Measurements from ENCODE around the gene CORO1C. TPM values are rescaled to one million over a fixed set of nuclear protein-coding genes. Genes with fewer than 3 reads are reported as not detected.

Gene CORO1C
- total and polyA plus RNA-seq, 9 of the 15 experiments (the other 6 are each of a cell fraction or from before 2014, with no cell fraction given) = 55.2 to 280 (median 150) TPM

GRCh38 chr12:108599541-108599940, 131.8 kb downstream of the CORO1C start:
- Histone ChIP-seq H3K4me2 (ENCODE audit: insufficient read depth, low read length) (no peak overlapping the region), H3K36me3 (ENCODE audit: control insufficient read depth, insufficient read depth, low read length) (no peaks in the 10 kb centered on the region), H2AFZ (ENCODE audit: low read depth, low read length) (no peak overlapping the region), H3K27me3 (ENCODE audit: control insufficient read depth in 2 of 2, insufficient read depth in 2 of 2, low read length in 2 of 2) (no peaks in the 10 kb centered on the region), H3K9me1 (ENCODE audit: control insufficient read depth, insufficient read depth, low read length) (peaks cover 6% of the 10 kb centered on the region), H3K79me2 (ENCODE audit: control insufficient read depth, insufficient read depth, low read length) (no peaks in the 10 kb centered on the region), H4K20me1 (replicated peaks; ENCODE audit: control insufficient read depth, insufficient read depth, low read length) (peaks cover 6% of the 10 kb centered on the region; the same call in 1 of the 2 replicates), H3K4me3 (no peak overlapping the region), H3K9ac (ENCODE audit: insufficient read depth in 1 of 2, low read depth in 2 of 2, low read length in 2 of 2) (0 out of 4 replicates have a peak overlapping the region, but pooled peaks of 1 of the 2 experiments have one; percentile 13), H3K4me1 (replicated peaks in 1 of 2; ENCODE audit: control insufficient read depth in 2 of 2, insufficient read depth in 2 of 2, low read length in 2 of 2) (peaks cover 0 to 11% of the 10 kb centered on the region in 2 experiments; a peak in 3 of 5 replicates), H3K27ac (ENCODE audit: extremely low read depth, low read depth, low read length) (no peak overlapping the region), H3K9me3 (replicated peaks; ENCODE audit: control insufficient read depth, insufficient read depth, low read depth, low read length) (no peaks in the 10 kb centered on the region)
- no peak for ATAC-seq
- no peak for DNase-seq (ENCODE audit: extremely low read depth in 1 of 4, low spot score in 3 of 4)
- 19% methylated on average over 6 of the region's 6 CpGs for WGBS (ENCODE audit: insufficient coverage, low coverage, missing lambda C conversion rate)
- in situ Hi-C loops (cut with MboI) (no loop called here), intact Hi-C loops (cut with micrococcal nuclease) (no loop called here)
- BruUV-seq (replicated peaks) = no TSS peak
- ChIA-PET CTCF (ENCODE audit: low intra/inter-chr PET ratio) (no interaction called here), POLR2A (interaction anchor here (0.5 to 0.9 kb wide), 3 partner anchors 24 to 735 kb away, joined by 4 to 5 read pairs (median 4); no protein-coding TSS in a partner anchor)
- FAIRE-seq = no peak
- no peak for TF ChIP-seq RBM25 (IDR thresholded peaks at IDR 0.05; ENCODE audit: low read depth, low read length, severe bottlenecking)
- no peak for TF ChIP-seq ZNF277 (CRISPR knock-in tag; IDR thresholded peaks at IDR 0.05; ENCODE audit: borderline replicate concordance)
- TF ChIP-seq CCNT2 (IDR thresholded peaks at IDR 0.05; ENCODE audit: borderline replicate concordance, extremely low read depth, insufficient read length, low read depth, low read length) = no peak
- no peak for TF ChIP-seq ZNF395 (CRISPR knock-in tag; IDR thresholded peaks at IDR 0.05)
- TF ChIP-seq ZNF41 (CRISPR knock-in tag; conservative IDR thresholded peaks at IDR 0.05) = no peak
- TF ChIP-seq RHOXF2B (CRISPR knock-in tag; conservative IDR thresholded peaks at IDR 0.05) = no peak
- no peak for TF ChIP-seq NRF1 (conservative IDR thresholded peaks at IDR 0.05 in 1 of 2, IDR thresholded peaks at IDR 0.05 in 1 of 2)
- TF ChIP-seq, protein P1, sequence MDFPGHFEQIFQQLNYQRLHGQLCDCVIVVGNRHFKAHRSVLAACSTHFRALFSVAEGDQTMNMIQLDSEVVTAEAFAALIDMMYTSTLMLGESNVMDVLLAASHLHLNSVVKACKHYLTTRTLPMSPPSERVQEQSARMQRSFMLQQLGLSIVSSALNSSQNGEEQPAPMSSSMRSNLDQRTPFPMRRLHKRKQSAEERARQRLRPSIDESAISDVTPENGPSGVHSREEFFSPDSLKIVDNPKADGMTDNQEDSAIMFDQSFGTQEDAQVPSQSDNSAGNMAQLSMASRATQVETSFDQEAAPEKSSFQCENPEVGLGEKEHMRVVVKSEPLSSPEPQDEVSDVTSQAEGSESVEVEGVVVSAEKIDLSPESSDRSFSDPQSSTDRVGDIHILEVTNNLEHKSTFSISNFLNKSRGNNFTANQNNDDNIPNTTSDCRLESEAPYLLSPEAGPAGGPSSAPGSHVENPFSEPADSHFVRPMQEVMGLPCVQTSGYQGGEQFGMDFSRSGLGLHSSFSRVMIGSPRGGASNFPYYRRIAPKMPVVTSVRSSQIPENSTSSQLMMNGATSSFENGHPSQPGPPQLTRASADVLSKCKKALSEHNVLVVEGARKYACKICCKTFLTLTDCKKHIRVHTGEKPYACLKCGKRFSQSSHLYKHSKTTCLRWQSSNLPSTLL (IDR thresholded peaks at IDR 0.05) = no peak
- no peak for TF ChIP-seq GMEB1 (CRISPR knock-in tag; IDR thresholded peaks at IDR 0.05)
- TF ChIP-seq KDM1A (IDR thresholded peaks at IDR 0.05) = no peak
- TF ChIP-seq, protein P2, sequence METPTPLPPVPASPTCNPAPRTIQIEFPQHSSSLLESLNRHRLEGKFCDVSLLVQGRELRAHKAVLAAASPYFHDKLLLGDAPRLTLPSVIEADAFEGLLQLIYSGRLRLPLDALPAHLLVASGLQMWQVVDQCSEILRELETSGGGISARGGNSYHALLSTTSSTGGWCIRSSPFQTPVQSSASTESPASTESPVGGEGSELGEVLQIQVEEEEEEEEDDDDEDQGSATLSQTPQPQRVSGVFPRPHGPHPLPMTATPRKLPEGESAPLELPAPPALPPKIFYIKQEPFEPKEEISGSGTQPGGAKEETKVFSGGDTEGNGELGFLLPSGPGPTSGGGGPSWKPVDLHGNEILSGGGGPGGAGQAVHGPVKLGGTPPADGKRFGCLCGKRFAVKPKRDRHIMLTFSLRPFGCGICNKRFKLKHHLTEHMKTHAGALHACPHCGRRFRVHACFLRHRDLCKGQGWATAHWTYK (CRISPR knock-in tag; IDR thresholded peaks at IDR 0.05) = no peak
- TF ChIP-seq BRF1 (IDR thresholded peaks at IDR 0.05; ENCODE audit: borderline replicate concordance, extremely low read depth, insufficient read length) = no peak
